WTC11 (cell line): ENCODE results near the gene CD164. TPM values are rescaled to one million over a fixed set of nuclear protein-coding genes. Genes with fewer than 3 reads are reported as not detected.

Source experiments
- ATAC-seq: fragments of 200-7000 bp; cut with Tn5 transposase; 2 replicates; pipeline ENCODE4 v1.10.0; 2021; ENCODE audit warnings: mild to moderate bottlenecking, moderate library complexity
- CTCF ChIA-PET: fragments of 300-600 bp; sonication (Branson Sonifier 250); formaldehyde crosslinking; loops from one replicate; lab custom pipeline; 2021; ENCODE audit warnings: antibody characterized with exemption; lab: Charles Lee
- POLR2A ChIA-PET: fragments of 350-600 bp; sonication (Branson Sonifier 250); formaldehyde crosslinking; loops from one replicate; lab custom pipeline; 2021; ENCODE audit warnings: antibody characterized with exemption; lab: Charles Lee
- DNase-seq: peaks from one replicate; pipeline ENCODE4 v3.0.0; 2021; ENCODE audit warnings: low spot score
- H3K27ac Mint-ChIP-seq: 2 replicates; pipeline ENCODE4 v1.8.0; 2021; ENCODE audit warnings: mixed read lengths
- H3K27me3 Mint-ChIP-seq: 2 replicates; pipeline ENCODE4 v1.8.0; 2021; ENCODE audit warnings: low read depth, mild to moderate bottlenecking, moderate library complexity, mixed read lengths
- H3K36me3 Mint-ChIP-seq: 2 replicates; pipeline ENCODE4 v1.8.0; 2021; ENCODE audit warnings: mixed read lengths
- H3K4me1 Mint-ChIP-seq: 2 replicates; pipeline ENCODE4 v1.8.0; 2022; ENCODE audit warnings: mixed read lengths
- H3K4me3 Mint-ChIP-seq: 2 replicates; pipeline ENCODE4 v1.8.0; 2021; ENCODE audit warnings: mild to moderate bottlenecking, moderate library complexity, mixed read lengths
- H3K9me3 Mint-ChIP-seq: 2 replicates; pipeline ENCODE4 v1.8.0; 2021; ENCODE audit warnings: mixed read lengths
- ATF3 ChIP-seq: sonication (generic); formaldehyde crosslinking; conservative IDR thresholded peaks from 2 replicates; pipeline ENCODE4 v1.8.1; 2022; ENCODE audit warnings: mild to moderate bottlenecking, missing genetic modification reagents
- ELF4 ChIP-seq: sonication (generic); formaldehyde crosslinking; IDR thresholded peaks from 2 replicates; pipeline ENCODE4 v1.8.1; 2022; ENCODE audit warnings: low read depth, mild to moderate bottlenecking, moderate library complexity, missing genetic modification reagents
- IRF2 ChIP-seq: sonication (generic); formaldehyde crosslinking; IDR thresholded peaks from 2 replicates; pipeline ENCODE4 v1.8.0; 2022; ENCODE audit warnings: low read depth, missing genetic modification reagents, borderline replicate concordance
- JUN ChIP-seq: sonication (generic); formaldehyde crosslinking; IDR thresholded peaks from 2 replicates; pipeline ENCODE4 v1.8.0; 2023; ENCODE audit warnings: mild to moderate bottlenecking, missing genetic modification reagents
- MYBL2 ChIP-seq: sonication (generic); formaldehyde crosslinking; IDR thresholded peaks from 2 replicates; pipeline ENCODE4 v1.8.1; 2023; ENCODE audit warnings: mild to moderate bottlenecking, moderate library complexity, missing genetic modification reagents
- OVOL2 ChIP-seq: fragments of 250-450 bp; sonication (Bioruptor Pico); IDR thresholded peaks from 2 replicates; pipeline ENCODE4 v1.9.0; 2021; ENCODE audit warnings: mild to moderate bottlenecking, borderline replicate concordance
- RORB ChIP-seq: fragments of 250-450 bp; sonication (Bioruptor Pico); IDR thresholded peaks from 2 replicates; pipeline ENCODE4 v1.9.0; 2021; ENCODE audit warnings: mild to moderate bottlenecking
- SOX15 ChIP-seq: fragments of 250-450 bp; sonication (Bioruptor Pico); IDR thresholded peaks from 2 replicates; pipeline ENCODE4 v1.9.0; 2021; ENCODE audit warnings: mild to moderate bottlenecking
- SP1 ChIP-seq: sonication (generic); formaldehyde crosslinking; conservative IDR thresholded peaks from 2 replicates; pipeline ENCODE4 v1.8.1; 2022; ENCODE audit warnings: missing genetic modification reagents
- USF1 ChIP-seq: sonication (generic); formaldehyde crosslinking; IDR thresholded peaks from 2 replicates; pipeline ENCODE4 v1.8.0; 2022; ENCODE audit warnings: mild to moderate bottlenecking, missing genetic modification reagents
- ZNF671 ChIP-seq: fragments of 250-450 bp; sonication (Bioruptor Pico); IDR thresholded peaks from 2 replicates; pipeline ENCODE4 v1.8.0; 2021; ENCODE audit warnings: mild to moderate bottlenecking
- ZSCAN18 ChIP-seq: fragments of 250-450 bp; sonication (Bioruptor Pico); IDR thresholded peaks from 2 replicates; pipeline ENCODE4 v2.1.2; 2022; ENCODE audit warnings: mild to moderate bottlenecking, moderate library complexity
- total RNA-seq: library from RNA; stranded (reverse); gene quantifications from 3 replicates; pipeline ENCODE4 v1.2.3, GENCODE V29; 2021
- TF ChIP-seq, protein P1 (sequence below): sonication (generic); formaldehyde crosslinking; IDR thresholded peaks from 2 replicates; pipeline ENCODE4 v1.8.1; 2022; ENCODE audit warnings: low read depth, mild to moderate bottlenecking, moderate library complexity, missing genetic modification reagents, borderline replicate concordance
- TF ChIP-seq, protein P2 (sequence below): sonication (generic); formaldehyde crosslinking; IDR thresholded peaks from 2 replicates; pipeline ENCODE4 v1.8.1; 2023; ENCODE audit warnings: mild to moderate bottlenecking, missing genetic modification reagents, moderate library complexity
- TF ChIP-seq, protein P3 (sequence below): sonication (generic); formaldehyde crosslinking; IDR thresholded peaks from 2 replicates; pipeline ENCODE4 v1.8.1; 2022; ENCODE audit warnings: missing genetic modification reagents, borderline replicate concordance
- TF ChIP-seq, protein P4 (sequence below): sonication (generic); formaldehyde crosslinking; IDR thresholded peaks from 2 replicates; pipeline ENCODE4 v1.8.1; 2023; ENCODE audit warnings: mild to moderate bottlenecking, missing genetic modification reagents, borderline replicate concordance
- TF ChIP-seq, protein P5 (sequence below): sonication (generic); formaldehyde crosslinking; IDR thresholded peaks from 2 replicates; pipeline ENCODE4 v1.8.1; 2022; ENCODE audit warnings: mild to moderate bottlenecking, moderate library complexity, missing genetic modification reagents
- TF ChIP-seq, protein P6 (sequence below): sonication (generic); formaldehyde crosslinking; IDR thresholded peaks from 2 replicates; pipeline ENCODE4 v1.8.0; 2023; ENCODE audit warnings: missing genetic modification reagents

The CD164 gene
- total RNA-seq, 1 experiment from 2014 or later, result 74.9 TPM

- no peak overlapping the region for H3K27ac Mint-ChIP-seq
- no peaks in the 10 kb centered on the region for H3K27me3 Mint-ChIP-seq
- ATAC-seq (no peak), DNase-seq (no peak)
- H3K4me3 Mint-ChIP-seq, result no peak overlapping the region
- ChIA-PET POLR2A (no interaction called here), CTCF (no interaction called here)
- H3K4me1 Mint-ChIP-seq, result no peaks in the 10 kb centered on the region
- no peaks in the 10 kb centered on the region for H3K9me3 Mint-ChIP-seq
- TF ChIP-seq ZSCAN18 (no peak), ELF4 (CRISPR knock-in tag) (no peak), IRF2 (CRISPR knock-in tag) (no peak), ZNF671 (CRISPR knock-in tag) (no peak), SP1 (CRISPR knock-in tag) (no peak), USF1 (CRISPR knock-in tag) (no peak), OVOL2 (CRISPR knock-in tag) (no peak), SOX15 (CRISPR knock-in tag) (no peak), ATF3 (CRISPR knock-in tag) (no peak), JUN (CRISPR knock-in tag) (no peak), RORB (CRISPR knock-in tag) (no peak), MYBL2 (no peak)
- TF ChIP-seq, protein P1, sequence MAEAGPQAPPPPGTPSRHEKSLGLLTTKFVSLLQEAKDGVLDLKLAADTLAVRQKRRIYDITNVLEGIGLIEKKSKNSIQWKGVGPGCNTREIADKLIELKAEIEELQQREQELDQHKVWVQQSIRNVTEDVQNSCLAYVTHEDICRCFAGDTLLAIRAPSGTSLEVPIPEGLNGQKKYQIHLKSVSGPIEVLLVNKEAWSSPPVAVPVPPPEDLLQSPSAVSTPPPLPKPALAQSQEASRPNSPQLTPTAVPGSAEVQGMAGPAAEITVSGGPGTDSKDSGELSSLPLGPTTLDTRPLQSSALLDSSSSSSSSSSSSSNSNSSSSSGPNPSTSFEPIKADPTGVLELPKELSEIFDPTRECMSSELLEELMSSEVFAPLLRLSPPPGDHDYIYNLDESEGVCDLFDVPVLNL (CRISPR knock-in tag), result no peak
- TF ChIP-seq, protein P2, sequence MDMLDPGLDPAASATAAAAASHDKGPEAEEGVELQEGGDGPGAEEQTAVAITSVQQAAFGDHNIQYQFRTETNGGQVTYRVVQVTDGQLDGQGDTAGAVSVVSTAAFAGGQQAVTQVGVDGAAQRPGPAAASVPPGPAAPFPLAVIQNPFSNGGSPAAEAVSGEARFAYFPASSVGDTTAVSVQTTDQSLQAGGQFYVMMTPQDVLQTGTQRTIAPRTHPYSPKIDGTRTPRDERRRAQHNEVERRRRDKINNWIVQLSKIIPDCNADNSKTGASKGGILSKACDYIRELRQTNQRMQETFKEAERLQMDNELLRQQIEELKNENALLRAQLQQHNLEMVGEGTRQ (CRISPR knock-in tag), result no peak
- TF ChIP-seq, protein P3, sequence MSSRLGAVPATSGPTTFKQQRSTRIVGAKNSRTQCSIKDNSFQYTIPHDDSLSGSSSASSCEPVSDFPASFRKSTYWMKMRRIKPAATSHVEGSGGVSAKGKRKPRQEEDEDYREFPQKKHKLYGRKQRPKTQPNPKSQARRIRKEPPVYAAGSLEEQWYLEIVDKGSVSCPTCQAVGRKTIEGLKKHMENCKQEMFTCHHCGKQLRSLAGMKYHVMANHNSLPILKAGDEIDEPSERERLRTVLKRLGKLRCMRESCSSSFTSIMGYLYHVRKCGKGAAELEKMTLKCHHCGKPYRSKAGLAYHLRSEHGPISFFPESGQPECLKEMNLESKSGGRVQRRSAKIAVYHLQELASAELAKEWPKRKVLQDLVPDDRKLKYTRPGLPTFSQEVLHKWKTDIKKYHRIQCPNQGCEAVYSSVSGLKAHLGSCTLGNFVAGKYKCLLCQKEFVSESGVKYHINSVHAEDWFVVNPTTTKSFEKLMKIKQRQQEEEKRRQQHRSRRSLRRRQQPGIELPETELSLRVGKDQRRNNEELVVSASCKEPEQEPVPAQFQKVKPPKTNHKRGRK (CRISPR knock-in tag), result no peak
- TF ChIP-seq, protein P4, sequence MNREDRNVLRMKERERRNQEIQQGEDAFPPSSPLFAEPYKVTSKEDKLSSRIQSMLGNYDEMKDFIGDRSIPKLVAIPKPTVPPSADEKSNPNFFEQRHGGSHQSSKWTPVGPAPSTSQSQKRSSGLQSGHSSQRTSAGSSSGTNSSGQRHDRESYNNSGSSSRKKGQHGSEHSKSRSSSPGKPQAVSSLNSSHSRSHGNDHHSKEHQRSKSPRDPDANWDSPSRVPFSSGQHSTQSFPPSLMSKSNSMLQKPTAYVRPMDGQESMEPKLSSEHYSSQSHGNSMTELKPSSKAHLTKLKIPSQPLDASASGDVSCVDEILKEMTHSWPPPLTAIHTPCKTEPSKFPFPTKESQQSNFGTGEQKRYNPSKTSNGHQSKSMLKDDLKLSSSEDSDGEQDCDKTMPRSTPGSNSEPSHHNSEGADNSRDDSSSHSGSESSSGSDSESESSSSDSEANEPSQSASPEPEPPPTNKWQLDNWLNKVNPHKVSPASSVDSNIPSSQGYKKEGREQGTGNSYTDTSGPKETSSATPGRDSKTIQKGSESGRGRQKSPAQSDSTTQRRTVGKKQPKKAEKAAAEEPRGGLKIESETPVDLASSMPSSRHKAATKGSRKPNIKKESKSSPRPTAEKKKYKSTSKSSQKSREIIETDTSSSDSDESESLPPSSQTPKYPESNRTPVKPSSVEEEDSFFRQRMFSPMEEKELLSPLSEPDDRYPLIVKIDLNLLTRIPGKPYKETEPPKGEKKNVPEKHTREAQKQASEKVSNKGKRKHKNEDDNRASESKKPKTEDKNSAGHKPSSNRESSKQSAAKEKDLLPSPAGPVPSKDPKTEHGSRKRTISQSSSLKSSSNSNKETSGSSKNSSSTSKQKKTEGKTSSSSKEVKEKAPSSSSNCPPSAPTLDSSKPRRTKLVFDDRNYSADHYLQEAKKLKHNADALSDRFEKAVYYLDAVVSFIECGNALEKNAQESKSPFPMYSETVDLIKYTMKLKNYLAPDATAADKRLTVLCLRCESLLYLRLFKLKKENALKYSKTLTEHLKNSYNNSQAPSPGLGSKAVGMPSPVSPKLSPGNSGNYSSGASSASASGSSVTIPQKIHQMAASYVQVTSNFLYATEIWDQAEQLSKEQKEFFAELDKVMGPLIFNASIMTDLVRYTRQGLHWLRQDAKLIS, result no peak
- TF ChIP-seq, protein P5, sequence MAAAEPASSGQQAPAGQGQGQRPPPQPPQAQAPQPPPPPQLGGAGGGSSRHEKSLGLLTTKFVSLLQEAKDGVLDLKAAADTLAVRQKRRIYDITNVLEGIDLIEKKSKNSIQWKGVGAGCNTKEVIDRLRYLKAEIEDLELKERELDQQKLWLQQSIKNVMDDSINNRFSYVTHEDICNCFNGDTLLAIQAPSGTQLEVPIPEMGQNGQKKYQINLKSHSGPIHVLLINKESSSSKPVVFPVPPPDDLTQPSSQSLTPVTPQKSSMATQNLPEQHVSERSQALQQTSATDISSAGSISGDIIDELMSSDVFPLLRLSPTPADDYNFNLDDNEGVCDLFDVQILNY (CRISPR knock-in tag), result no peak
- TF ChIP-seq, protein P6, sequence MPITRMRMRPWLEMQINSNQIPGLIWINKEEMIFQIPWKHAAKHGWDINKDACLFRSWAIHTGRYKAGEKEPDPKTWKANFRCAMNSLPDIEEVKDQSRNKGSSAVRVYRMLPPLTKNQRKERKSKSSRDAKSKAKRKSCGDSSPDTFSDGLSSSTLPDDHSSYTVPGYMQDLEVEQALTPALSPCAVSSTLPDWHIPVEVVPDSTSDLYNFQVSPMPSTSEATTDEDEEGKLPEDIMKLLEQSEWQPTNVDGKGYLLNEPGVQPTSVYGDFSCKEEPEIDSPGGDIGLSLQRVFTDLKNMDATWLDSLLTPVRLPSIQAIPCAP (CRISPR knock-in tag), result no peak
- peaks cover 66% of the 10 kb centered on the region for H3K36me3 Mint-ChIP-seq
Measured at GRCh38 chr6:109370336-109370735, 11.9 kb downstream of the CD164 start.
